GM12865 (cell line): ENCODE data around the gene G6PC1.
"Not testable (repeated sequence)": the region's sequence is repeated elsewhere in the genome, so short reads cannot be mapped to it uniquely, and the experiment has no call there.

Experiments used
- DNase-seq: peaks from one replicate; pipeline ENCODE4 v3.0.0; 2010; ENCODE audit warnings: low read depth
- H3K4me3 ChIP-seq: 2 replicates; pipeline ENCODE4 v1.5.1; 2011; ENCODE audit warnings: mild to moderate bottlenecking, low read depth, low read length, control low read depth
- TF ChIP-seq, protein P1 (sequence below): IDR thresholded peaks from 2 replicates; pipeline ENCODE4 v1.5.1; 2011; ENCODE audit warnings: low read length, control low read depth, low read depth, inconsistent platforms; ENCODE audit not compliant: insufficient read depth; ENCODE audit errors: missing control alignments

Gene G6PC1

DNA sequence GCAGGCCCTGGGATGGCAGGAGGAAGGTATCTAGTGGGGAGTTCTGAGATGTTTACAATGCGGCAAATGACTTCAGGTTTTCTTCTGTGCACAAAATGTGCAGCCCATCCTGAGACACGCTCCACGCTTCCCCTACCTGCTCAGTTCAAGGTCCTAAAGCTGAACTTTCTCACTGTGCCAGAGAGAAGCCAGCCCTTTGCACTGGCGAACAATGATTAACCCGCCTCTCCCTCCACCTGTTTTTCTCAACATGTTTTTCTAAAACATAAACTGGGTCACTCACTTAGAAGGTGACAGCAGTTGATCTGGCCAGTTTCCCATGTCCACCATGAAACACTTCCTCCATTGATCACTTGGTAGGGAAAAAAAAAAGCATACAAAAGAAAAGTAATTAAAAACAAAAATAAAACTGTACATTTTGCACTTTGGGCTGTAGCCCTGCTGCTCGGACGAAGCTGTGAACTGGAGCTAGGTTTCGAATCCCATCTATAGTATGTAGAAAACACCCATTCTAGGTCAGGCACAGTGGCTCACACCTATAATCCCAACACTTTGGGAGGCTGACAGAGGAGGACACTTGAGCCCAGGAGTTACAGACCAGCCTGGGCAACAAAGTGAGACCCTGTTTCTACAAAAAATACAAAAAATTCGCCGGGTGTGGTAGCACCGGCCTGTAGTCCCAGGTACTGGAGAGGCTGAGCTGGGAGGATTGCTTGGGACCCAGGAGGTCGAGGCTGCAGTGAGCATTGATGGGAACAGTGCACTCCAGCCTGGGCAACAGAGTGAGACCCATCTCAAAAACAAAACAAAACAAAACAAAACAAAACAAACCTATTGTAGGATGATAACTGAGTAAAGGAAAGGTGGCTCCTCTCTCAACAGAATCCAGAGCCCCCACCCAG is 6.1 kb upstream of the G6PC1 start:
- TF ChIP-seq, protein P1, sequence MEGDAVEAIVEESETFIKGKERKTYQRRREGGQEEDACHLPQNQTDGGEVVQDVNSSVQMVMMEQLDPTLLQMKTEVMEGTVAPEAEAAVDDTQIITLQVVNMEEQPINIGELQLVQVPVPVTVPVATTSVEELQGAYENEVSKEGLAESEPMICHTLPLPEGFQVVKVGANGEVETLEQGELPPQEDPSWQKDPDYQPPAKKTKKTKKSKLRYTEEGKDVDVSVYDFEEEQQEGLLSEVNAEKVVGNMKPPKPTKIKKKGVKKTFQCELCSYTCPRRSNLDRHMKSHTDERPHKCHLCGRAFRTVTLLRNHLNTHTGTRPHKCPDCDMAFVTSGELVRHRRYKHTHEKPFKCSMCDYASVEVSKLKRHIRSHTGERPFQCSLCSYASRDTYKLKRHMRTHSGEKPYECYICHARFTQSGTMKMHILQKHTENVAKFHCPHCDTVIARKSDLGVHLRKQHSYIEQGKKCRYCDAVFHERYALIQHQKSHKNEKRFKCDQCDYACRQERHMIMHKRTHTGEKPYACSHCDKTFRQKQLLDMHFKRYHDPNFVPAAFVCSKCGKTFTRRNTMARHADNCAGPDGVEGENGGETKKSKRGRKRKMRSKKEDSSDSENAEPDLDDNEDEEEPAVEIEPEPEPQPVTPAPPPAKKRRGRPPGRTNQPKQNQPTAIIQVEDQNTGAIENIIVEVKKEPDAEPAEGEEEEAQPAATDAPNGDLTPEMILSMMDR, result no peak
- DNase-seq, result no peak
- H3K4me3 ChIP-seq, result no peak overlapping the region

GRCh38 chr17:42895185-42895555 is 5.4 kb upstream of the G6PC1 start:
- DNase-seq, result no peak
- TF ChIP-seq, protein P1, result no peak
- no peak overlapping the region for H3K4me3 ChIP-seq

DNA sequence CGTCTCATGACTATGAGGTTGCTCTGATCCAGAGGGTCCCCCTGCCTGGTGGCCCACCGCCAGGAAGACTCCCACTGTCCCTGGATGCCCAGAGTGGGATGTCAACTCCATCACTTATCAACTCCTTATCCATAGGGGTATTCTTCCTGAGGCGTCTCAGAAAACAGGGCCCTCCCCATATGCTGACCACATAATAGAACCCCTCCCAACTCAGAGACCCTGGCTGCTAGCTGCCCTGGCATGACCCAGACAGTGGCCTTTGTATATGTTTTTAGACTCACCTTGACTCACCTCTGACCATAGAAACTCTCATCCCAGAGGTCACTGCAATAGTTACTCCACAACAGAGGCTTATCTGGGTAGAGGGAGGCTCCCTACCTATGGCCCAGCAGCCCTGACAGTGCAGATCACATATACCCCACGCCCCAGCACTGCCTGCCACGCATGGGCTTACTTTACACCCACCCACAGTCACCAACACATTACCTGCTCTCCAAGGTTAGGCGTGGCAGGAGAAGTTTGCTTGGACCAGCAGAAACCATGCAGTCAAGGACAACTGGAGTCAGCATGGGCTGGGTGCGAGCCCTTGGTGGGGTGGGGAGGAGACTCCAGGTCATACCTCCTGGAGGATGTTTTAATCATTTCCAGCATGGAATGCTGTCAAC is 2.3 kb upstream of the G6PC1 start:
- DNase-seq, result no peak
- no peak overlapping the region for H3K4me3 ChIP-seq
- TF ChIP-seq, protein P1, result no peak

DNA sequence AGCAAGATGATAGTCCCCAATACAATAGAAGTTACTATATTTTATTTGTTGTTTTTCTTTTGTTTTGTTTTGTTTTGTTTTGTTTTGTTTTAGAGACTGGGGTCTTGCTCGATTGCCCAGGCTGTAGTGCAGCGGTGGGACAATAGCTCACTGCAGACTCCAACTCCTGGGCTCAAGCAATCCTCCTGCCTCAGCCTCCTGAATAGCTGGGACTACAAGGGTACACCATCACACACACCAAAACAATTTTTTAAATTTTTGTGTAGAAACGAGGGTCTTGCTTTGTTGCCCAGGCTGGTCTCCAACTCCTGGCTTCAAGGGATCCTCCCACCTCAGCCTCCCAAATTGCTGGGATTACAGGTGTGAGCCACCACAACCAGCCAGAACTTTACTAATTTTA is 618 bp upstream of the G6PC1 start:
- H3K4me3 ChIP-seq, DNase-seq: not testable (repeated sequence)

- DNase-seq, result no peak
- TF ChIP-seq, protein P1, result no peak
- no peak overlapping the region for H3K4me3 ChIP-seq
These were observed 1.1 kb downstream of the G6PC1 start for GRCh38 chr17:42901535-42902229.

- DNase-seq, result no peak
- H3K4me3 ChIP-seq, result no peak overlapping the region
- TF ChIP-seq, protein P1, result no peak
These were observed 3.5 kb downstream of the G6PC1 start for GRCh38 chr17:42904110-42904469.

DNA sequence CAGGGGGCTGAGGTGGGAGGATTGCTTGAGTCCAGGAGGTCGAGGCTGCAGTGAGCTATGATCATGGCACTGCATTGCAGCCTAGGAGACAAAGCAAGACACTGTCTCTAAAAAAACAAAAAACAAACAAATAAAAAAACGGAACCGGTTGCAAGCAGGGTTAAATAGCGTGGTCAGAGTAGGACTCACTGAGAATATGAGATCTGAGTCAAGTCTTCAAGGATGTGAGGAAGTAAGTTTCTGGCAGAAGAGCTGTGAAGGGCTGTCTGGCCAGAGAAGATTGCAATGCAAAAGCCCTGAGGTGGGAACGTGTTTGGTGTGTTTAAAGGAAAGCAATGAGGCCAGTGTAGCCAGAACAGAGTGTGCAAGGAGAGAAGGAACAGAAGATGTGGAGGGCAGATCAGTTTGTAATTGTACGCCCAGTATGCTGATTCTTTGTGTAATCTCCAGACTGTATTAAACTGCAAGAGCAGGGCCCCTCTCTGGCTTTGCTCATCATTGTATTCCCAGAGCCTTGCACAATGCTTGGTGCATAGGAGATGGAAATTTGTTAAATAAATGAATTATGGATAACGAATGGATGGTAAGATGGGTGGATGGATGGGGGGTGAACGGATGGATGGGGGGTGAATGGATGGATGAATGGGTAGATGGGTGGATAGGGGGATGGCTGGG is 6.3 kb downstream of the G6PC1 start:
- peak; percentile 28 for DNase-seq
- TF ChIP-seq, protein P1, result no peak
- H3K4me3 ChIP-seq, result no peak overlapping the region
